Ascending aorta (tissue), 2 donors: ENCODE data around the gene SET. TPM values are rescaled to one million over a fixed set of nuclear protein-coding genes. Genes with fewer than 3 reads are reported as not detected.

Source experiments
- DNase-seq, 2 donors: peaks; one replicate each; pipeline ENCODE4 v3.0.0-alpha.2; 2019; ENCODE audit warnings: low spot score in 2 of 2
- H3K27ac ChIP-seq, 2 donors: fragments of 200-600 bp; sonication (generic); one replicate each; pipeline ENCODE4 v1.5.1; 2016 to 2017; ENCODE audit warnings: mild to moderate bottlenecking in 1 of 2
- H3K27me3 ChIP-seq: fragments of 200-600 bp; sonication (generic); one replicate; pipeline ENCODE4 v1.5.1; 2017
- H3K36me3 ChIP-seq, 2 donors: fragments of 200-600 bp; sonication (generic); one replicate each; pipeline ENCODE4 v1.5.1; 2016
- H3K4me1 ChIP-seq, 2 donors: fragments of 200-600 bp; sonication (generic); one replicate each; pipeline ENCODE4 v1.5.1; 2016 to 2017; ENCODE audit warnings: mild to moderate bottlenecking in 1 of 2
- H3K4me3 ChIP-seq, 2 donors: fragments of 200-600 bp; sonication (generic); one replicate each; pipeline ENCODE4 v1.5.1; 2016 to 2017; ENCODE audit warnings: mild to moderate bottlenecking in 1 of 2
- H3K9me3 ChIP-seq, 2 donors: fragments of 200-600 bp; sonication (generic); one replicate each; pipeline ENCODE4 v1.5.1; 2016
- intact Hi-C: fragments of 100-400 bp; cut with DNase I; formaldehyde crosslinking; loops from one replicate; pipeline ENCODE4 v1.15.1; 2023
- total RNA-seq: library from RNA; depleted of rRNA; stranded (reverse); fragments of >200 nt; gene quantifications from one replicate; pipeline ENCODE4 v1.1.0, GENCODE V29; 2016
- TF ChIP-seq, protein P1 (sequence below), 3 experiments: fragments of 200-600 bp in 2 of 3; fragments of 450-650 bp in 1 of 3; sonication (generic) in 2 of 3; IDR thresholded peaks; one replicate each; pipeline ENCODE4 v1.5.1; 2016 to 2019; ENCODE audit warnings: antibody characterized with exemption in 3 of 3, mild to moderate bottlenecking in 1 of 3, moderate library complexity in 1 of 3

Gene SET
- total RNA-seq, 1 donor from 2014 or later, result 102 TPM

DNA sequence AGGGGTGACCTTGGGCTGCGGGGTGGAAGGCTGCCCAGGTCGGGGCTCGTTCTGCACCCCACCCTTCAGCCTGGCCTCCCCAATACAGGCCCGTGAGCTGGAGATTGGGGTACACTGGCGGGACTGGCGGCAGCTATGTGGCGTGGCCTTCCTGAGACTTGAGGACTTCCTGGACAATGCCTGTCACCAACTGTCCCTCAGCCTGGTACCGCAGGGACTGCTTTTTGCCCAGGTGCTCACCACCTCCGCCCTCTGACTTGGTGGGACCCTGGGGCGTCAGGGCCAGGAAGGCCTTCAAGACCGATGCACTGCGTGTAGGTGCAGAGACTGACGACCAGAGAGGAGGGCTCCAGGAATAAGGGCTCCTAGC is 24.4 kb downstream of the SET start:
- Histone ChIP-seq H3K27me3 (no peaks in the 10 kb centered on the region), H3K4me3 (no peak overlapping the region), H3K9me3 (no peaks in the 10 kb centered on the region), H3K4me1 (no peaks in the 10 kb centered on the region), H3K36me3 (no peaks in the 10 kb centered on the region), H3K27ac (no peak overlapping the region)
- no peak for DNase-seq
- intact Hi-C loops, result no loop called here
- TF ChIP-seq, protein P1, sequence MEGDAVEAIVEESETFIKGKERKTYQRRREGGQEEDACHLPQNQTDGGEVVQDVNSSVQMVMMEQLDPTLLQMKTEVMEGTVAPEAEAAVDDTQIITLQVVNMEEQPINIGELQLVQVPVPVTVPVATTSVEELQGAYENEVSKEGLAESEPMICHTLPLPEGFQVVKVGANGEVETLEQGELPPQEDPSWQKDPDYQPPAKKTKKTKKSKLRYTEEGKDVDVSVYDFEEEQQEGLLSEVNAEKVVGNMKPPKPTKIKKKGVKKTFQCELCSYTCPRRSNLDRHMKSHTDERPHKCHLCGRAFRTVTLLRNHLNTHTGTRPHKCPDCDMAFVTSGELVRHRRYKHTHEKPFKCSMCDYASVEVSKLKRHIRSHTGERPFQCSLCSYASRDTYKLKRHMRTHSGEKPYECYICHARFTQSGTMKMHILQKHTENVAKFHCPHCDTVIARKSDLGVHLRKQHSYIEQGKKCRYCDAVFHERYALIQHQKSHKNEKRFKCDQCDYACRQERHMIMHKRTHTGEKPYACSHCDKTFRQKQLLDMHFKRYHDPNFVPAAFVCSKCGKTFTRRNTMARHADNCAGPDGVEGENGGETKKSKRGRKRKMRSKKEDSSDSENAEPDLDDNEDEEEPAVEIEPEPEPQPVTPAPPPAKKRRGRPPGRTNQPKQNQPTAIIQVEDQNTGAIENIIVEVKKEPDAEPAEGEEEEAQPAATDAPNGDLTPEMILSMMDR (IDR thresholded peaks at IDR 0.05), result no peak

DNA sequence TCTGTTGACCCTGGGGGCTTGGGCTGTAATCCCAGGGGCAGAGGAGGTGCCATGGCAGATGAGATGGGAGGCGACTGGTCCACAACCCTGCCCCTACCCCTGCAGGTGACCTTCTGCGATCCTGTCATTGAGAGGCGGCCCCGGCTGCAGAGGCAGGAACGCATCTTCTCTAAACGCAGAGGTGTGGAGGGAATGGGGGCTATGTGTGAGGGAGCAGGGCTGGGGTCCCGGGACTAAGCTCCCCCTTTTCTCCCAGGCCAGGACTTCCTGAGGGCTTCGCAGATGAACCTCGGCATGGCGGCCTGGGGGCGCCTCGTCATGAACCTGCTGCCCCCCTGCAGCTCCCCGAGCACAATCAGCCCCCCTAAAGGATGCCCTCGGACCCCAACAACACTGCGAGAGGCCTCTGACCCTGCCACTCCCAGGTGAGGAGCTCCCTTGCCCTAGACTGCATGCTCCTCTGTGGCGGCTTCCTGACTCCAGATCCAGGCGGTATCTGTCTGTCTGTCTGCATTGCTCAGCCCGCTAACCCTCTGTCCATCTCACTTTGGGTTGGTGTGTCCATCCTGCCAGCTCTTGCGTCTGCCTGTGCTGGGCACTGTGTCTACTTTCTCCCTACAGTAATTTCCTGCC is 25.0 kb downstream of the SET start:
- Histone ChIP-seq H3K36me3 (no peaks in the 10 kb centered on the region), H3K9me3 (no peaks in the 10 kb centered on the region), H3K27ac (no peak overlapping the region), H3K4me3 (no peak overlapping the region), H3K4me1 (no peaks in the 10 kb centered on the region), H3K27me3 (no peaks in the 10 kb centered on the region)
- no peak for DNase-seq
- intact Hi-C loops, result no loop called here
- TF ChIP-seq, protein P1 (IDR thresholded peaks at IDR 0.05), result no peak

DNA sequence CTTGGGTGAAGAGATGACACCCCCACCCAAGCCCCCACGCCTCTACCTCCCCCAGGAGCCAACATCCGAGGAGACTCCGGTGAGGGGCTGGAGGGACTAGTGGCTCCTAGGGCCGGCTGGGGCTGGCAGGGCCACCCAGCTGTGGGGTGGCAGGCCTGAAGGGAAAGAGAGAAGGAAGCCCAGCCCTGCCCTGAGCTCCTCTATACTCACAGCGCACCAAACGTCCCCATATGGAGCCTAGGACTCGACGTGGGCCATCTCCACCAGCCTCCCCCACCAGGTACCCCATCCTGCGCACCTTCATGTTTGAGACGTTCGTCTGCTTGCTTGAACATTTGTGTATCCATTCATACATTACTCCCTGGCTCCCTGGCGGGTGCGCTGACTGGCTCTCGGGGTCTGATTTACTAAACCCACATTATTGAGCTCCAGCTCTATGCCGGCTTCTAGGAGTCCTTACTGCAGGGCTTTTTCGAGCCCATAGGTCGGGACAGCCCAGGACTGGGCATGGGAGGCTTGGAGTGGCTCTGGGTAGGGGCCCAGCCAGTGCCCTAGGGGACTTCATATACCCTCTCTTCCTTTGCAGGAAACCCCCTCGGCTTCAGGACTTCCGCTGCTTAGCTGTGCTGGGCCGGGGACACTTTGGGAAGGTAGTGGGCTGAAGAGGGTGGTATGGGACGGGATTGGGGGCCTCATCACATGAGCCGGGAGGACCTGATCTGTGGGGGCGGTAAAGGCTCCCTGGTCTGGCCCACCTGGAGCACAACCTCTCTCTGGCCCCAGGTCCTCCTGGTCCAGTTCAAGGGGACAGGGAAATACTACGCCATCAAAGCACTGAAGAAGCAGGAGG is 25.8 kb downstream of the SET start:
- Histone ChIP-seq H3K27me3 (no peaks in the 10 kb centered on the region), H3K9me3 (no peaks in the 10 kb centered on the region), H3K4me3 (no peak overlapping the region), H3K27ac (no peak overlapping the region), H3K4me1 (no peaks in the 10 kb centered on the region), H3K36me3 (no peaks in the 10 kb centered on the region)
- intact Hi-C loops, result no loop called here
- TF ChIP-seq, protein P1 (IDR thresholded peaks at IDR 0.05), result no peak
- no peak for DNase-seq

DNA sequence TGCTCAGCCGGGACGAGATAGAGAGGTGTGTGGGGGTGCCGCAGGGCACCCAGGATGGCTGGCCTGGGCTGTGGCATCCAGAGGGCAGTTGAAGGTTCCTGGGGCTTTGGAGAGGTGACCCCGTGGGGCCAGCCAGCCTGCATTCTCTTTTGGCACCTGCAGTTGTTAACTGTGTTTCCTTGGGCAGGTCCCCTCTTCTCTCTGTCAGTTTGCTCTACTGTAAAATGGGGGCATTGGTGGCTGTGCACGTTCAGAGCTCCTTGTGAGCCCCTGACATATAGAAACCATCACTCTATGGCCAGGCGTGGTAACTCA is 26.4 kb downstream of the SET start:
- H3K9me3 ChIP-seq, result no peaks in the 10 kb centered on the region
- no peaks in the 10 kb centered on the region for H3K4me1 ChIP-seq
- H3K4me3 ChIP-seq, result no peak overlapping the region
- H3K27ac ChIP-seq, result no peak overlapping the region
- intact Hi-C loops, result no loop called here
- TF ChIP-seq, protein P1 (IDR thresholded peaks at IDR 0.05), result no peak
- DNase-seq, result no peak
- H3K36me3 ChIP-seq, result no peaks in the 10 kb centered on the region
- no peaks in the 10 kb centered on the region for H3K27me3 ChIP-seq

DNA sequence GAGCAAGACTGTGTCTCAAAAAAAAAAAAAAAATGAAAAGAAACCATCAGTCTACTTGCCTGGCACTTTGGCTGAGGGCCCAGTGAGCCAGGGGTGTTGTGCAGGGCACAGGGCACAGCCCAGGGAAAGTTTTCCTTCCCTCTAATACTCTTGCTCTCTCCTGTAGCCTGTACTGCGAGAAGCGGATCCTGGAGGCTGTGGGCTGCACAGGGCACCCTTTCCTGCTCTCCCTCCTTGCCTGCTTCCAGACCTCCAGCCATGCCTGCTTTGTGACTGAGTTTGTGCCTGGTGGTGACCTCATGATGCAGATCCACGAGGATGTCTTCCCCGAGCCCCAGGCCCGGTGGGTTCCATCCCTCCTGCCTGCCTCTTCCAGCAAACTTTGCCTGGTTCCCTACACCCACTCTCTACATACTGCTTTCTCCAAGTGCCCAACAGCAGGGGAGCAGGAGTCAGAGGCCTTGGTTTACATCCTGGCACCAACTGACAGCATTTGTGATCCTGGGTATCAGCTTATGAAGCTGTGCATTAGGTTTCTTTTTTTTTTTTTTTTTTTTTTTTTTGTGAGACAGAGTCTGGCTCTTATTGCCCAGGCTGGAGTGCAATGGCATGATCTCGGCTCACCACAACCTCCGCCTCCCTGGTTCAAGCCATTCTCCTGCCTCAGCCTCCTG is 27.7 kb downstream of the SET start:
- Histone ChIP-seq H3K4me3 (no peak overlapping the region), H3K36me3 (peaks cover 0 to 4% of the 10 kb centered on the region in 2 donors), H3K27ac (no peak overlapping the region), H3K9me3 (no peaks in the 10 kb centered on the region), H3K4me1 (no peaks in the 10 kb centered on the region), H3K27me3 (no peaks in the 10 kb centered on the region)
- TF ChIP-seq, protein P1 (IDR thresholded peaks at IDR 0.05), result no peak
- intact Hi-C loops, result no loop called here
- DNase-seq, result no peak
